Activated effector memory CD4-positive, alpha-beta T cell treated with anti-CD3 and anti-CD28 coated beads, Interleukin-2, amount 50 U/mL, for 16 hours (primary cell): ENCODE results near the gene RAI1.
"Not testable (repeated sequence)": the region's sequence is repeated elsewhere in the genome, so short reads cannot be mapped to it uniquely, and the experiment has no call there.

Experiments used
- DNase-seq: peaks from one replicate; pipeline ENCODE4 v3.0.0-alpha.2; 2020

Gene RAI1

DNA sequence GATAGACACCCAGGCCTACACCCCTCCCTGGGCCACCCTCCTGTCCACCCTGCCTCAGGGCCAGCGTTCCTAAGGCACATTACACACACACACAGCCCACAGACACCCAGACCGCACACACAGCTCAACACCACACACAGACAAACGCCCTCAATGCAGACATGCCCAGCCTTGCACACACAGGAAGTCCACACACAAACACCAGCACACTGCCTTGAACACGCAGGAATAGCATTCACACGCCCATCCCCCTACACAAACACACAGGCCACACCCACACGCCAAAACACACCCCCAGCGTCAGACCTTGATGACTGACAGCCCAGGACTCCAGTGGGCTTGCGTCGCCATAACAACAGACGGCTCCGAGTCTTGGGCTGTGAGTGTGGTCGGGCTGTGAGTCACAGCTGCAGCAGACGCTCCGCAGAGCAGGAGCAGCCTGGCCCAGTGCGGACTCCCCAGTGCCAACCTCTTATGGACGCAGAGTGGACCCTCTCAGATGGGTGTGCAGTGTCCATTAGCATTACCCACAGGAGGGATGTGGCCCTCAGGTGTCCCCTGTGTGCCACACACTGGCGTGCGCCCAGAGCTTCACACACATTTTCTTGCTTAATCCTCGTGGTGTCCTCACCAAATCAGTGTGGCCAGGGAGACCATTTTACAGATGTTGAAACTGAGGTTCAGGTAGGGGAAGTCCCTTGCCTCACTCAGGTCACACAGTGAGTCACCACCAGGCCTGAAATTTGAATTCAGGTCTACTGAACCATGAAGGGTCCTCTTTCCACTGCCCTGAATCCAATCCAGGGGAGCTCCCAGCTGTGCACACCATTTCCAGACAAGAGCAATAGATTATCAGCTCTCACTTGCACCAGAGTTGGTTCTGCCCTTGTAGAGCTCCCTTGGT lies 17.8 kb upstream of the RAI1 start:
- peak; percentile 88 for DNase-seq

GRCh38 chr17:17664064-17664452 lies 17.2 kb upstream of the RAI1 start:
- no peak for DNase-seq

- no peak for DNase-seq
Measured at GRCh38 chr17:17665255-17665654, 16.0 kb upstream of the RAI1 start.

DNA sequence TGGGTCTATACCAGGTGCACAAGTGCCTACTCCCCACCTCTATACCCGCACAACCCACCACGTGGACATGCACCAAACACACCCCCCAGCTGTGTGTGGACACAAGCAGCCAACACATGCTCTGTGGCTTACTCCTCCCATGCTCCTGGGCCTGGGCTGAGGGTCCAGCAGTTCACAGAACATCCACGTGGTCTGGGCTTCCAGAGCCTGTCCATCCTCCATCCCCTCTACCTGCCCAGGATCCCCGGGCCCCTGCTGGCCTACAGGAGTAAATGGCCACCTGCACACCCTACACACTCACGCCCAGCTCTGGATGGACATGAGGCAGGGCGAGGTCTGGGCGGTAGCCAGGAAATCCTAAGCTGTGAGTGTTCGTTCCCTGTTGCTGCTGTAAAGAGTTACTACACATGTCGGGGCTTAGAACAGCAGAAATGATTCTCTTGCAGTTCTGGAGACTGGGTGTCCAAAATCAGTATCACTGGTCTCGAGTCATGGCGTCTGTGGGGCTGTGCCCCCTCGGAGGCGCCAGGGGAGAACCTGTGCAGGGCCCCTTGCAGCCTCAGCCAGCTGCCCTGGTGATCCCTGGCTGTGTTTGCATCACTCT lies 15.0 kb upstream of the RAI1 start:
- DNase-seq: no peak

- DNase-seq: no peak
Measured at GRCh38 chr17:17667231-17667630, 14.0 kb upstream of the RAI1 start.

GRCh38 chr17:17667947-17668346 lies 13.3 kb upstream of the RAI1 start:
- no peak for DNase-seq

DNA sequence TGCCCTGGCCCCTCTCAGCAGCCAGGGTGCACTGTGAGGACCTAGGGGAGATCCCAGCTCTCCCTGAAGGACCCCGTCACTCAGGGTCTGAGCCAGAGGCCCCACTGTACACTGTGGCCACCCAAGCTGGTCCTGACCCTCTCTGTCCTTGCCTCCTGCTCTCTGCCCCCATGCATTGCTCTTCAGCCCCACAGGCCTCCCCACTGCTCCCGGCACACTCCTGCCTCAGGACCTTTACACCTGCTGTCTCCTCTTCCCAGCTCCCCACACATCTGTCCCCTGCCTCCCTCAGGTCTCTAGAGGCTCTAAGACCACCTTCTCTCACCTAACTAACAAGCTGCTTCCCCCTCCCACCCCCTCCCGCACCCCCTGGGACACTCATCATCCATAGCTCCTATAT lies 12.9 kb upstream of the RAI1 start:
- DNase-seq: no peak

DNA sequence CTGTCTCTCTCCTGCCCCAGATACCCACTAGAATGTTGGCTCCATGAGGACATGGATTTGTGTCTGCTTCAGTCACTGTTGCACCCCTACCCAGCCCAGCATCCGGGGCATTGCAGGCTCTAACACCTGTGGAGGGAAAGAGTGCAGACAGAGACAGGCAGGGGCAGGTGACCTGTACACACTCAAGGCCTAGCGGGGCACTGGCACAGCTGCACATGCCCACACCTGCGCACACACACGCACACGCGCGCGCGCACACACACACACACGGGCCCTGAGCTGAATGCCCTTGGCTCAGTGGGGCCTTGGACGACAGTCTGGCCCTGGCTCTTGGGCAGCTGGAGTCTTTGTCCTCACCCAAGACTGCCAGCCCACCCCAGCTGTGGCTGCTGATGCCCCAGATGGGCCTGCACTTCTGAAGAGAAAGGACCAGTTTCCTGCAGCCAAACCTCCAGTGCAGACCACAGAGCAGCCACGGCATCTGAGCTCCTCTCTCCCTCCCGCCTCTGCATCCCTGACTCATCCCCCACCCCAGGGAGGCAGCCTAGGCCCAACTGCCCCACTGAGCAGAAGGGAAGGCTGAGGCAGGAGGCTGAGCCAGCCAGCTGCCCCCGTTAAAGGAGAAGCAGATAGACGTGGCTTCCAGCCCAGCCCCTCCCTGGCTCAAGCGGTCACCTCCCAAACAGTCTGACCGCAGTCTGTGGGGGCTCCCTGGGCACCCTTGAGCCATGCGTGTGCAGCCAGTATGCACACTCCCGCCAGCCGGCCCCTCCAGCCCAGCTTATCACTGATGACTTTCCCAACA lies 12.3 kb upstream of the RAI1 start:
- no peak for DNase-seq

- no peak for DNase-seq
Measured at GRCh38 chr17:17669580-17670235, 11.6 kb upstream of the RAI1 start.

GRCh38 chr17:17670701-17671305 lies 10.5 kb upstream of the RAI1 start:
- no peak for DNase-seq

- DNase-seq: no peak
Measured at GRCh38 chr17:17671369-17672129, 9.7 kb upstream of the RAI1 start.

DNA sequence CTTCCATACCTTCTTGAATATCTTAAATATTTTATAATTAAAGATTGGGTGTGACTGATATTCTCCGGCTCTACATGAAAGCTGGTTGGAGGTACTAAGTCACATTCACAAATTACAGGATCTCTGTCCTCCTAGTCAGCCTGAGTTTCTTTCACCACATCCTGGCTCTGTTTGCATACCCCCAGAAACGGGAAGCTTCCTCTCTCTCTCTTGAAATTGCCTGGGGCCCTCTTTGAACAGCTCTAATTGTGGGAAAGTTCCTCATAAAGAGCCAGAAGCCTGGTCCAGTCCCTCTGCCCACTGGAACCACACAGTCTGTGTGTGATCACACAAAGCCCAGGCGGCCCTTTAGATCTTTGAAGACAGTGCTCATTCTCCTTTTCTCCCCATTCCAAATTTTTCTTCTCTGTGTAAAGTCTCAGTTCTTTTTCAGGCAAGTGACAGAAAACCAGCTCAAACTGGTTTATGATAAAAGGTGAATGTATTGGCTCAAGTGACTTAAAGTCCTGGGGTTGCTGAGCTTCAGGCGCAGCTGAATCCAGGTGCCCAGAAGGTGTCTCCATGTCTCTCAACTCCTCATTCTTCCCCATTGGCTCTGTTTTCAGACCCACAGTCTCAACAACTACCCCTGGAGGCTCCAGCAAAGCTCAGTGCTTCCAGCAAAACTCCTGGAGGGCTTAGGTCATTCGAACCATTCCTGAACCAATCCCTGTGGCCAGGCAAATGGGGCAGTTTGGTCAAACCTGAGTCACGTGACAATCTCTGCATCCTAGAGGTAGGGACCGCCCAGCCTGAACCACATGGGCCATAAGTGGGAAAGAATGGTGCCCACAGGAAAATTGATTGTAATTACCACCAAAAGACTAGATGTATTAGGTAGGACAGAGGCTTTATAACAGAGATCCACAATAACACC lies 8.5 kb upstream of the RAI1 start:
- DNase-seq: no peak

- no peak for DNase-seq
Measured at GRCh38 chr17:17675416-17675815, 5.8 kb upstream of the RAI1 start.

GRCh38 chr17:17675925-17676534 lies 5.2 kb upstream of the RAI1 start:
- no peak for DNase-seq

GRCh38 chr17:17676752-17677151 lies 4.5 kb upstream of the RAI1 start:
- DNase-seq: no peak

GRCh38 chr17:17677299-17678040 lies 3.8 kb upstream of the RAI1 start:
- DNase-seq: no peak

- DNase-seq: not testable (repeated sequence)
Measured at GRCh38 chr17:17678063-17678699, 3.1 kb upstream of the RAI1 start.

DNA sequence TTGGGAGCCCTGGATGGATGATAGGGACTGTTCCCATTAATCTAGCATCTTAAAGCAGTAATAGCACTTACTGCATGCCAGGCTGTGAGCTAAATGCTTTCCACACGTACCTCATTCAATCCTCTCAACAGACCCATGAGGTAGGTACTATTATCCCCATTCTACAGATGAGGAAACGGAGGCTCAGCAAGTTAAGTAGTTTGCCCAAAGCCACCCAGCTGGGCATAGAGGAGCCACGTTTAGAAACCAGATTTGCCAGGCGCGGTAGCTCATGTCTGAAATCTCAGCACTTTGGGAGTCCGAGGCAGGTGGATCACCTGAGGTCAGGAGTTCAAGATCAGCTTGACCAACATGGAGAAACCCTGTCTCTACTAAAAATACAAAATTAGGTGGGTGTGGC lies 2.0 kb upstream of the RAI1 start:
- DNase-seq: no peak

DNA sequence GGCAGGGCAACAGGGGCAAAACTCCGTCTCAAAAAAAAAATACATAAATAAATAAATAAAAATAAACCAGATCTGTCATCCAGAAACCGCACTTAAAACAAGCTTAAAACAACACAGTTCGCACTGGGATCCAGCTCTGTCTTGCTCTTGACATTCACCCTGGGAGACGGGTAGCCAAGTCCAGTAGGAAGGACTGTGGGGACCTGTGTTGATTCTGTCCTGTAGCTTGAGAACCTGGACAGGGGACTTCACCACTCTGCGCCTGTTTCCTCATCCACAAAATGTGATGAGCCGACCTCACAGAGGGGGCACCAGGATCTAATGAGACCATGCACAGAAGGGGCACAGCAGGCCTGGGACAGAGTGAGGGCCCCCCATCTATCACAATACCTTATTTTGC lies 1.5 kb upstream of the RAI1 start:
- no peak for DNase-seq
